Ovary (tissue), 3 donors: ENCODE data around the gene ZSWIM7.

Experiments used
- POLR2A ChIP-seq: fragments of 450-650 bp; IDR thresholded peaks from one replicate; pipeline ENCODE4 v1.6.1; 2017; ENCODE audit warnings: antibody characterized with exemption, mild to moderate bottlenecking, moderate library complexity
- TF ChIP-seq, protein P1 (sequence below), 3 donors: fragments of 450-650 bp in 2 of 3; fragments of 200-600 bp in 1 of 3; IDR thresholded peaks; one replicate each; pipeline versions ENCODE4 v1.5.1 to v1.8.0; 2016 to 2022; ENCODE audit warnings: antibody characterized with exemption in 3 of 3, mild to moderate bottlenecking in 1 of 3
- donor health status: DM: no; HTN: no; CAD: no.

DNA sequence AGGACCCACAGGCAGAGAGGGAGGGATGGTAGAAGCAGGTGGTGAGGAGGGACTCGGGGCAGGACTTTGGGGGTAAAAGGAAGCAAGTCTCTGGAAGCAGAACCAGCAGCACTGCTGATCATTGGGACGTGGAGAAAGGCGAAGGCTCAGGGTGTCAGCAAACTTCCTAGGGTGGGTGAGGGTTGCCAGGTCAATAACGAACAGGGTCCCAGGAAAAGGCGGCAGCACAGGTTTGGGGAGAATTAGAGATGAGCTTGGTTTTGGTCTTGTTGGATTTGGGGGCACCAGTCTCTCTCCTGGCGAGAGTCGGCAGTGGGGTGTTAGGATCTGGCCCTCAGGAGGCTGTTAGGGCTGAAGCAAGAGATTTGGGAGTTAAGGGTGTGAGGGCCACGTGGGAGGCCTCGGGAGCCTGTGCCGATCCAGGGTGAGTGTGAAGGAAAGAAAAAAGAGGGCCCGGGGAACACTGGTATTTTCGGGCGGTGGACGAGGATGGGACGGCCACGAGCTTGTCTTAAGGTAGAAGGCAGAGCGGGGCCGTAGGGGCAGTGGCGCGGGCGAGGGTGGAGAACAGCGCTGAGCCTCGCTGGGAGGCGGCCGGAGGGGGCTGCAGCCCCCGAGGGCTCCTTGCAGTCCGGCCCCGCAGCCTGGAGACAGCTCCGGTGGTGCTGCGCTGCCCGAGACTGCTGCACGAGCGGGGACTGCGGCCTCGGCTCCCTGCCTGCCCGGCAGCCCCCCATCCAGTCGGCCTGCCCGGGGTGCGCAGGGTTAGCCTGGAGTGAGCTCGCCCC, 55.3 kb downstream of the ZSWIM7 start:
- TF ChIP-seq, protein P1, sequence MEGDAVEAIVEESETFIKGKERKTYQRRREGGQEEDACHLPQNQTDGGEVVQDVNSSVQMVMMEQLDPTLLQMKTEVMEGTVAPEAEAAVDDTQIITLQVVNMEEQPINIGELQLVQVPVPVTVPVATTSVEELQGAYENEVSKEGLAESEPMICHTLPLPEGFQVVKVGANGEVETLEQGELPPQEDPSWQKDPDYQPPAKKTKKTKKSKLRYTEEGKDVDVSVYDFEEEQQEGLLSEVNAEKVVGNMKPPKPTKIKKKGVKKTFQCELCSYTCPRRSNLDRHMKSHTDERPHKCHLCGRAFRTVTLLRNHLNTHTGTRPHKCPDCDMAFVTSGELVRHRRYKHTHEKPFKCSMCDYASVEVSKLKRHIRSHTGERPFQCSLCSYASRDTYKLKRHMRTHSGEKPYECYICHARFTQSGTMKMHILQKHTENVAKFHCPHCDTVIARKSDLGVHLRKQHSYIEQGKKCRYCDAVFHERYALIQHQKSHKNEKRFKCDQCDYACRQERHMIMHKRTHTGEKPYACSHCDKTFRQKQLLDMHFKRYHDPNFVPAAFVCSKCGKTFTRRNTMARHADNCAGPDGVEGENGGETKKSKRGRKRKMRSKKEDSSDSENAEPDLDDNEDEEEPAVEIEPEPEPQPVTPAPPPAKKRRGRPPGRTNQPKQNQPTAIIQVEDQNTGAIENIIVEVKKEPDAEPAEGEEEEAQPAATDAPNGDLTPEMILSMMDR (IDR thresholded peaks at IDR 0.05): no peak
- no peak for TF ChIP-seq POLR2A
